SKM-1 treated with dmso at 0.1 percent for 144 hours (cell line): ENCODE data around the gene DDHD1.
"Not testable (repeated sequence)": the region's sequence is repeated elsewhere in the genome, so short reads cannot be mapped to it uniquely, and the experiment has no call there.

ENCODE experiments used
- DNase-seq: peaks from one replicate; lab custom pipeline; 2025; ENCODE audit not compliant: unreplicated experiment; lab: John Stamatoyannopoulos, UW

The DDHD1 gene

GRCh38 chr14:53152887-53153701 lies at the start of gene DDHD1:
Gene DDHD1, minus strand, starts transcription at chr14:53153323. Its CDS starts 225 bp downstream, at chr14:53153098.
- peak; percentile 21 for DNase-seq

DNA sequence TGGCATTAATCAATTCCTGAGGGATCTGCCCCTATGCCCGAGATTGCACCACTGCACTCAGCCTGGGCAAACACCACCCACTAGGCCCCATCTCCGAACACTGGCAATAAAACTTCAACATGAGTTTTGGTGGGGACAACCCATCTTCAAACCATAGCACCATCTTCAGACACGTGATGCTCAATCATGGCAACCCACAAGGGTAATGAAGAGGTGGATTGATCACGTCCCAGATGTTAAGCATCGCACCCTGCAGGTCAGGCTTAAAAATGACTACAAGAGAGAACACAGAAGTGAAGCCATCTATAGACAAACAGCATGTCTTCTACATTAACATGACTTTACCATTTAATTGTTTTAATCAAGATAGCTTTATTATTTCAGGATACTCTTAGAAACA lies 42.8 kb upstream of the DDHD1 start:
- DNase-seq, result no peak

DNA sequence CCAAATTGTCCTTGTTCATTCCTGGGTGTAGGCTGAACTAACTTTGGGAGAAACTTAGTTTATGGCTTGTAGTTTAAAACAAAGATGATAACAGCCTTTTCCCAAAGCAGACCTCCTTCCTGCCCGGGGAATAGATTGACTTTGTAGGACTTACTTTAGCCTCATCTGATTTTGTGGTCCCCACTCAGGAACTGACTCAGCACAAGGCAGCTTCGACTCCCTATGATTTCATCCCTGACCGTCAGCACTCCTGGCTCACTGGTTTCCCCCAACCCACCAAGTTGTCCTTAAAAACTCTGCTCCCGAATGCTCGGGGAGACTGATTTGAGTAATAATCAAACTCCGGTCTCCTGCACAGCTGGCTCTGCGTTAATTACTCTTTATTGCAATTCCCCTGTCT lies 40.1 kb upstream of the DDHD1 start:
- no peak for DNase-seq

DNA sequence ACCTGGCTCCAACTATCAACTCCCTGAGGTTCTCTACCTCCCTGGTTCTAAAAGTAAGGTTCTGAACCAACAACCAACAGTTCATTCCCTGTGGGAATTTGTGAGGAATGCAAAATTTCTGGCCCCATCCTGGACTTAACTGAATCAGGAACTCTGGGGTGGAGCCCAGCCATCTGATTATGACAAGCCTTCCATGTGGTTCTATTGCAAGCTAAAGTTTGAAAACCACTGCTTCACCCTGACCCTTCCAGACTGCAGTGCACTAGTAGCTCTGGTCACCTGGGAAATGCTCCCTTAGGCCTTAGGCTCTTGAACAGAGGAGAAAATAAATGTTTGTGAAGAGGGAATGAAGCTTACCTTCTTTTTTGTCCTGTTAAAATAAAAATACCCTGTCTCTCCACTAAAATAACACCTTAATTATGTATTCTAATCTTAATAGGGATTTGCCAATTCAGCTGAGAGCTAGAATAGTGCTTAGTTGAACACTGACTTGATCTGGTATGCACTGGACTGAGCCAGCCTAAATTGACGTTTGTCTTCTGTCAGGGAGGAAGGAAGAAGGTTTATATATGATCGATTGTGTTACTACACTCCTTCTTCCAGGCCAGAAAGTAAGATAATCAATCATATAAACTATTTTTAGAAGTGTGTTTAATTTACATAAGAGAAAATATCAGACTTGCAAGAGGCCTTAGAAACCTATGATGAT lies 39.1 kb upstream of the DDHD1 start:
- no peak for DNase-seq

GRCh38 chr14:53190938-53191337 lies 37.8 kb upstream of the DDHD1 start:
- DNase-seq, result no peak

GRCh38 chr14:53187921-53188463 lies 34.9 kb upstream of the DDHD1 start:
- DNase-seq, result no peak

GRCh38 chr14:53186532-53186931 lies 33.4 kb upstream of the DDHD1 start:
- DNase-seq, result no peak

DNA sequence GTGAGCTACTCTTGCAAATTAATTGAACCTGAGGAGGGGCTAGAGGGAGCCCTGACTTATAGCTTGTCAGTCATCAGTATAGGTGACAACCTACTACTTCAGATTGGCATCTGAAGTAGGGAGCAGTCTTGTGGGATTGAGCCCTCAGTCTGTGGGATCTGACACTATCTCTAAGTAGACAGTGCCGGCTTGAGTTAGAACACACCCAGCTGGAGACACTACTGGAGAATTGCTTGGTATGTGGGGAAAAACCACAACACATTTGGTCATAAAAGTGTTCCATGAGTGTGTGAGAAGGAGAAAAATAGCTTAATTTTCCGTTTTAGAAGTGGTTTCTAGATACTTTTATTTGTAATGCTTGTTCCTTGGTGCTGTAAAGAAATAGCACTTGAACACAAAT lies 30.5 kb upstream of the DDHD1 start:
- DNase-seq, result no peak

GRCh38 chr14:53183056-53183455 lies 29.9 kb upstream of the DDHD1 start:
- DNase-seq, result no peak

- not testable (repeated sequence) for DNase-seq
These were observed 28.4 kb upstream of the DDHD1 start for GRCh38 chr14:53181463-53182081.

DNA sequence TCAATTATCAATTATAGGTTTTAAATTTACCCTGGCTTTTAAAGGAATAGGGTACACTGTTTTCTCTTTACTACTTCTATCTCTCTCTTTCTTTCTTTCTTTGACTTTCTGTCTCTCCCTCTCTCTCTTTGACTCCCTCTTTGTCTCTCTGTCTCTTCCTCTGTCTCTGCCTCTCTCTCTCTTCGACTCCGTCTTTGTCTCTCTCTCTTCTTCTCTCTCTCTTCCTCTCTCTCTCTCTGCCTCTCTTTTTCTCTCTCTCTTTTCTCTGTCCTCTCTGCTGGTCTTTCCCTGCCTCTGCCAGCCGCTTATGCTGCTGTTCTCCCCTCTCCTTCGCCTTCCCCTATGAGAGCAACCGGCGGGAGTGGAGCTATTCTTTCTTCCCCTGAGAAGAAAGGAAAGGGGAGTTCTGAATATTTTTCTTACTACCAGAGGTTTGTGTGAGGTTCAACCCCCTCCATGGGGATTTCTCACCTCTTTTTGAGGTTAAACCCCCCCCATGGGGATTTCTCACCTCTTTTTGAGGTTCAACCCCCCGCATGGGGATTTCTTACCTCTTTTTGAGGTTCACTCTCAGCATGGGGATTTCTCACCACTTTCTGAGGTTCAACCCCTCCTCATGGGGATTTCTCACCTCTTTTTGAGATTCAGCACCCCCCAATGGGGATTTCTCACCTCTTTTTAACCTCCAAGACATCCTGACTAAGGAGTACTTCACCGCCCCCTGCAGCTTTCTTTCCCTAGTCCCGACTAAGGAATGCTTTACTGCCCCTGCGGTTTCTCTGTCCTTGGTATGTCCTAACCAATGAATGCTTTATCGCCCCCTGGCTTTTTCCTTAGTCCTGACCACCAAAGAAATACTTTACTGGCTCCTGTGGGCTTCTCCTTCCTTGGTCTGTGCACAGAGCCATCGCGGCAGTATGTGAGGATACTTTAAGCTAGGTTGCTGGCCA lies 27.4 kb upstream of the DDHD1 start:
- no peak for DNase-seq

DNA sequence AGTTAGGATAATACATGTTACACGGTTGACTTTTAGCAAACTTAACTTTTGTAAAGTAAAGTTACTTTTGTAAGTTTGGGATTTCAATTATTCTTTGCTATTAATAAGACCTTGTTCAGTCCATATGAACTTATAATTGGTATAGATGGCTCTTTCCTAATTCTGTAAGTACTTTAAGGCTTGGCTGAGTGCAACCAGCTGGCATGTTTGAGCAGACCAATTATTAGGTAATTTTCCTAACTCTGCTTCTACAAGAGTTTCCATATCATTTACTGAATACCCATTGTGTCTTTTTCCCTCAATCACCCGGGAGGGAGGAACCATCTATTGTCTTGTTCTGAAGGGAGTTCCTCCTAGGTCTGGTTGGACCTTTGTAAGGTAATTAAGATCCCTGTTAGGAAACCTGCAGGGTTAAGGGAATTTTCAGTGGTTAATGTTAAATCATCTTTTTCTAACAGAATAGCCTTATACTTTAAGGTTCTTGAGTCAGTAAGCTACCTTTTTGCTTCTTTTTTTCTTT lies 26.4 kb upstream of the DDHD1 start:
- DNase-seq, result not testable (repeated sequence)

DNA sequence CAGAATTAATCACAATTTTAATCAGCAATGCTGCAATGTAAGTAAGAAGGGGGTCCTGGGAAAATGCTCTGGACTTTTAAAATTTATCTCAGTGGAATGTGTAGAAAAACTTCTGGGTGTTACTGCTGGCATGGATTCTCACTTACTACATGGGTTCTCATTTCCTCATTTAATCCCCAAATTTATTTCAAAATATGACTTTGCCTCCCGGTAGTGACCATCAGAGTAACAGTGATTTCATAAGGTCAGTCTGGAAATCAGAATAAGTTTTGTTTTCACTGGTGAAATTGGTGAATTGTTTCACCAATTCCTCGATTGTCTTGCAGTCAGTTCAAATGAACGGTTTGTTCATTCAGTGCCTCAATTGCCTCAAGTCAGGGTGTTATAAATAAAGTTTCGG lies 22.3 kb upstream of the DDHD1 start:
- DNase-seq, result no peak

DNA sequence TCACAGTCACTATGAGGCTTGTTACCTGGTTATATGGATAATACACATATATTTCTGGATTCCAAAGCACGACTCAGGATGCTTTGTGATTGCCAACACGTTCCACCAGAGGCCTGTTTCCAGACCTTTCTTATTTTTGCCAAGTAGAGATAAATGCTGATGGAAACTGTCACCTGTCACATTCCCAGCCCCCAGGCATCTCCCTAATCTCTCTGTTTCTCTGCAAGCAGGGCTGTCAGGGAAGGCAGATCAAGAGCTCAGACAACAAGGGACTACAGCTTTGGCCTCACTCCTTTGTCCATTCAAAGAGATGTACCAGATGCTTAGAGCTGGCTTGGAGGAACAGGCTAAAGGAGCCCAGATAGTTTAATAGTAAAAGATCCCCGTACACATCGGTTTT lies 21.8 kb upstream of the DDHD1 start:
- DNase-seq, result no peak

DNA sequence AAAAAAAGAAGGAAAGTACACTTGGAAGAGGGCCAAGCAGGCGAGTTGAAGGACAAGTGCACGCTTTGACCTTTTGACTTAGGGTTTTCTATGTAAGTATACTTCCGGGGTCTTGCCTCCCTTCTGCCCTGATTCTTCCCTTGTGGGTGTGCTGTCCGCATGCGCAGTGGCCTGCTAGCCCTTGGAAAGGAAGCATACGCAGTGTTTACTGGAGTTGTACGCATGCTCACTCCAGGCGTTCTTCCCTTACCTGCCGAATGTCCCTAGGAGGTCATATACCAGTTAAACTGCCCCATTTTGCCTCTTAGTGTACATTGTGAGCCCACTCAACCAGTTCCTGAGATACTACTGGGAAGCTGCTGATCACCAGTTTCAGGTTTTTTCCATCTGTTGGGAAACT lies 15.7 kb upstream of the DDHD1 start:
- no peak for DNase-seq

- DNase-seq, result no peak
These were observed 14.6 kb upstream of the DDHD1 start for GRCh38 chr14:53167602-53168328.

DNA sequence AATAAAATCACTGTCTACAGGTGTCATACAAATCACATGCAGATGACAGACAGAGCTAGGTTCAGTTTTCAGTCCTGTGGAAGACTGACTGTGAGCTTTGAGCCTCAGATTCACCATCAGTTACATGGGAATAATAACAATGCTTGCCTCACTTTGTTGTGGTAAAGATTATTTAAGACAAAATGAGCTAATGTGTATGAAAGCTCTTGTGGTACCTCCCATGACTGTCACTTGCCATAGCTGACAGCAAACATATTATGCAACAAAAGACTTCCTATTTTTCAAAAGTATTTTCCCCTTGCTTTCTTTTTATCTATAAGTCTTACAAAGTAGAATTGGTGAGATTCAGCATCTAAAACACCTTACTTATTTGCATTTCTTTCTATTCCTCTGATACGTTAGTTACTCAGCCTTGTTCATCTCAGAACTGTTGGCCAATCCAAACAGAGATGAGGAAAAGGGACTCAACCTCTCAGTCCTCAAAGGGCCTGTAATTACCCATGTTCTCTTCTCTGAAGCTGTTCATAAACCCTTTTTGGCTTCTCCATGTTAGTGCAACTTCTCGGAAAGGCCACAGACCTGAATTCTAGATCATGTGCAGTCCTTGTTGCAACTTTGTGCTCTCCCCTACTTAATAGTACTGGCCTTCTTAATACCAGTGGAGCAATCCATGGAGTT lies 8.8 kb upstream of the DDHD1 start:
- no peak for DNase-seq

GRCh38 chr14:53156238-53156637 lies 3.1 kb upstream of the DDHD1 start:
- no peak for DNase-seq

DNA sequence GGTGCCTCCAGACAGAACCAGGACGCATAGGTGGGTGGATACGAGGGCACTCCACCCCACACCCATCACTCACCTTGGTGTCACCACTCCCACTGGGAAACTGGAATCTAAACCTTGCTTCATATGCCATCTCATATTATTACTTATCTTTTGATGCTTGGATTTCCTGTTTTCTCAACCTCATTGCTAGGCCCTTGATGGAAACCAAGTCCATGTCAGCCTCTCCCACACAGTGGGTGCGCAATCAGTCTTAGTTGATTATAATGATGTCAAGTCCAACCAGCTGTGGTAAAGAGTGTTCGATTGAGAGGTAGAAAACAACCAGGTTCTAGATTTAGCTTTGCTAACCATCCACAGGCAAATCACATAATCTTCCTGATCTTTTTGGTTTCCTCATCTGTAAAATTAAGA lies 584 bp upstream of the DDHD1 start:
- no peak for DNase-seq
